GM23338 (cell line): ENCODE measurements around the gene CYP1B1.

Experiments used
- EZH2 ChIP-seq: fragments of 200-600 bp; sonication (generic); IDR thresholded peaks from one replicate; pipeline ENCODE4 v1.8.0; 2017; ENCODE audit warnings: antibody characterized with exemption, mild to moderate bottlenecking, low read depth; ENCODE audit not compliant: unreplicated experiment
- POLR2AphosphoS5 ChIP-seq: IDR thresholded peaks from 2 replicates; pipeline ENCODE4 v1.6.1; 2016; ENCODE audit warnings: antibody characterized with exemption, low read depth
- ZNF114 ChIP-seq: fragments of 250-450 bp; sonication (Bioruptor Pico); IDR thresholded peaks from 2 replicates; pipeline ENCODE4 v1.5.0; 2020; ENCODE audit warnings: mild to moderate bottlenecking, moderate library complexity
- ZNF462 ChIP-seq: fragments of 250-450 bp; sonication (Bioruptor Pico); IDR thresholded peaks from 2 replicates; pipeline ENCODE4 v1.5.0; 2020; ENCODE audit warnings: mild to moderate bottlenecking, moderate library complexity
- TF ChIP-seq, protein P1 (sequence below), 2 experiments: fragments of 200-600 bp in 1 of 2; sonication (generic) in 1 of 2; conservative IDR thresholded peaks; 2 replicates each; pipeline versions ENCODE4 v1.5.1 to v1.6.1; 2016 to 2017; ENCODE audit warnings: antibody characterized with exemption in 2 of 2, low read depth in 2 of 2, mild to moderate bottlenecking in 2 of 2, moderate library complexity in 1 of 2
- TF ChIP-seq, protein P2 (sequence below): IDR thresholded peaks from one replicate; pipeline ENCODE4 v1.6.1; 2018; ENCODE audit warnings: antibody characterized with exemption; ENCODE audit not compliant: unreplicated experiment

DNA sequence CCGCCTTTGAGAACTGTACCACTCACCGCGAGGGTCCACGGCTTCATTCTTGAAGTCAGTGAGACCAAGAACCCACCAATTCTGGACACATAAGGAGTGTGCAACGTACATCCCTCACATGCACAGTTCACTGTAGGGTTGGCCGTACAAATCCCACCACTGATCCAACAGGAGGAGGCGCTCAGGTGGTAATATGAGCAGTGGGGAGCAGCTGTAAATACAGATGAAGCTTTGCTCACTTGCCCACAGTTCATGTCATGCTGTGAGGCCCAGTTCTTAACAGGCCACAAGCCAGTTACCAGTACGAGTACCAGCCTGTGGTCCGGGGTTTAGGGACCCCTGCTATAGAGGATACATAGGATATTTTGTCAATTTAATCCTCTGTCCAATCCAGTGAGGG is 54.4 kb downstream of the CYP1B1 start:
- TF ChIP-seq EZH2 (no peak), ZNF462 (CRISPR knock-in tag) (no peak), ZNF114 (CRISPR knock-in tag) (no peak), POLR2AphosphoS5 (no peak)
- TF ChIP-seq, protein P1, sequence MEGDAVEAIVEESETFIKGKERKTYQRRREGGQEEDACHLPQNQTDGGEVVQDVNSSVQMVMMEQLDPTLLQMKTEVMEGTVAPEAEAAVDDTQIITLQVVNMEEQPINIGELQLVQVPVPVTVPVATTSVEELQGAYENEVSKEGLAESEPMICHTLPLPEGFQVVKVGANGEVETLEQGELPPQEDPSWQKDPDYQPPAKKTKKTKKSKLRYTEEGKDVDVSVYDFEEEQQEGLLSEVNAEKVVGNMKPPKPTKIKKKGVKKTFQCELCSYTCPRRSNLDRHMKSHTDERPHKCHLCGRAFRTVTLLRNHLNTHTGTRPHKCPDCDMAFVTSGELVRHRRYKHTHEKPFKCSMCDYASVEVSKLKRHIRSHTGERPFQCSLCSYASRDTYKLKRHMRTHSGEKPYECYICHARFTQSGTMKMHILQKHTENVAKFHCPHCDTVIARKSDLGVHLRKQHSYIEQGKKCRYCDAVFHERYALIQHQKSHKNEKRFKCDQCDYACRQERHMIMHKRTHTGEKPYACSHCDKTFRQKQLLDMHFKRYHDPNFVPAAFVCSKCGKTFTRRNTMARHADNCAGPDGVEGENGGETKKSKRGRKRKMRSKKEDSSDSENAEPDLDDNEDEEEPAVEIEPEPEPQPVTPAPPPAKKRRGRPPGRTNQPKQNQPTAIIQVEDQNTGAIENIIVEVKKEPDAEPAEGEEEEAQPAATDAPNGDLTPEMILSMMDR (conservative IDR thresholded peaks at IDR 0.05; ENCODE audit: low read depth in 2 of 2): no peak; a peak in 1 of 4 replicates
- TF ChIP-seq, protein P2, sequence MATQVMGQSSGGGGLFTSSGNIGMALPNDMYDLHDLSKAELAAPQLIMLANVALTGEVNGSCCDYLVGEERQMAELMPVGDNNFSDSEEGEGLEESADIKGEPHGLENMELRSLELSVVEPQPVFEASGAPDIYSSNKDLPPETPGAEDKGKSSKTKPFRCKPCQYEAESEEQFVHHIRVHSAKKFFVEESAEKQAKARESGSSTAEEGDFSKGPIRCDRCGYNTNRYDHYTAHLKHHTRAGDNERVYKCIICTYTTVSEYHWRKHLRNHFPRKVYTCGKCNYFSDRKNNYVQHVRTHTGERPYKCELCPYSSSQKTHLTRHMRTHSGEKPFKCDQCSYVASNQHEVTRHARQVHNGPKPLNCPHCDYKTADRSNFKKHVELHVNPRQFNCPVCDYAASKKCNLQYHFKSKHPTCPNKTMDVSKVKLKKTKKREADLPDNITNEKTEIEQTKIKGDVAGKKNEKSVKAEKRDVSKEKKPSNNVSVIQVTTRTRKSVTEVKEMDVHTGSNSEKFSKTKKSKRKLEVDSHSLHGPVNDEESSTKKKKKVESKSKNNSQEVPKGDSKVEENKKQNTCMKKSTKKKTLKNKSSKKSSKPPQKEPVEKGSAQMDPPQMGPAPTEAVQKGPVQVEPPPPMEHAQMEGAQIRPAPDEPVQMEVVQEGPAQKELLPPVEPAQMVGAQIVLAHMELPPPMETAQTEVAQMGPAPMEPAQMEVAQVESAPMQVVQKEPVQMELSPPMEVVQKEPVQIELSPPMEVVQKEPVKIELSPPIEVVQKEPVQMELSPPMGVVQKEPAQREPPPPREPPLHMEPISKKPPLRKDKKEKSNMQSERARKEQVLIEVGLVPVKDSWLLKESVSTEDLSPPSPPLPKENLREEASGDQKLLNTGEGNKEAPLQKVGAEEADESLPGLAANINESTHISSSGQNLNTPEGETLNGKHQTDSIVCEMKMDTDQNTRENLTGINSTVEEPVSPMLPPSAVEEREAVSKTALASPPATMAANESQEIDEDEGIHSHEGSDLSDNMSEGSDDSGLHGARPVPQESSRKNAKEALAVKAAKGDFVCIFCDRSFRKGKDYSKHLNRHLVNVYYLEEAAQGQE: no peak
